PC-9 (cell line): ENCODE data around the gene AUTS2. TPM values are rescaled to one million over a fixed set of nuclear protein-coding genes. Genes with fewer than 3 reads are reported as not detected.

Experiments used
- BruUV-seq: library from RNA; stranded (reverse); fragments of 400-500 nt; replicated peaks from 2 replicates; lab custom pipeline; 2021; lab: Mats Ljungman, UMichigan
- CTCF ChIA-PET: fragments of 300-600 bp; sonication (Branson Sonifier 250); formaldehyde crosslinking; loops from one replicate; lab custom pipeline; 2022; ENCODE audit warnings: antibody characterized with exemption; lab: Charles Lee
- POLR2A ChIA-PET: fragments of 300-600 bp; sonication (Branson Sonifier 250); formaldehyde crosslinking; loops from one replicate; lab custom pipeline; 2022; ENCODE audit warnings: antibody characterized with exemption; ENCODE audit not compliant: unreplicated experiment; lab: Charles Lee
- DNase-seq, 2 experiments: peaks; one replicate each; pipeline versions ENCODE4 v3.0.0 to v3.0.0-alpha.2; 2015 to 2022; ENCODE audit warnings: mixed read lengths in 1 of 2
- H2AFZ ChIP-seq: fragments of 200-600 bp; sonication (generic); 2 replicates; pipeline ENCODE4 v1.8.1; 2017; ENCODE audit warnings: antibody characterized with exemption
- H3F3A ChIP-seq: fragments of 200-600 bp; sonication (generic); 2 replicates; pipeline ENCODE4 v1.8.1; 2017; ENCODE audit warnings: antibody characterized with exemption, mild to moderate bottlenecking, low read depth; ENCODE audit not compliant: insufficient read depth
- H3K27ac ChIP-seq: fragments of 200-600 bp; sonication (generic); 2 replicates; pipeline ENCODE4 v1.6.1; 2016; ENCODE audit warnings: mixed run types
- H3K27me3 ChIP-seq: fragments of 200-600 bp; sonication (generic); 2 replicates; pipeline ENCODE4 v1.6.1; 2016; ENCODE audit warnings: low read depth, mixed run types; ENCODE audit not compliant: insufficient read depth
- H3K36me3 ChIP-seq: fragments of 200-600 bp; sonication (generic); 2 replicates; pipeline ENCODE4 v1.6.1; 2016; ENCODE audit warnings: low read depth, mixed run types
- H3K4me1 ChIP-seq: fragments of 200-600 bp; sonication (generic); replicated peaks from 2 replicates; pipeline ENCODE4 v1.6.1; 2016; ENCODE audit warnings: mixed run types; ENCODE audit not compliant: insufficient read depth
- H3K4me2 ChIP-seq: fragments of 200-600 bp; sonication (generic); 2 replicates; pipeline ENCODE4 v1.6.1; 2017; ENCODE audit warnings: mixed run types
- H3K4me3 ChIP-seq: fragments of 200-600 bp; sonication (generic); 2 replicates; pipeline ENCODE4 v1.6.1; 2016; ENCODE audit warnings: mixed run types
- H3K79me2 ChIP-seq: fragments of 200-600 bp; sonication (generic); 2 replicates; pipeline ENCODE4 v1.6.1; 2017; ENCODE audit warnings: low read depth, mixed run types
- H3K9me2 ChIP-seq: fragments of 200-600 bp; sonication (generic); 2 replicates; pipeline ENCODE4 v1.8.1; 2017; ENCODE audit warnings: mild to moderate bottlenecking; ENCODE audit not compliant: insufficient read depth
- H3K9me3 ChIP-seq: fragments of 200-600 bp; sonication (generic); 2 replicates; pipeline ENCODE4 v1.8.1; 2016; ENCODE audit warnings: low read depth; ENCODE audit not compliant: insufficient read depth
- H4K20me1 ChIP-seq: fragments of 200-600 bp; sonication (generic); 2 replicates; pipeline ENCODE4 v1.8.1; 2017; ENCODE audit not compliant: insufficient read depth
- CTCF ChIP-seq: fragments of 200-600 bp; sonication (generic); conservative IDR thresholded peaks from 2 replicates; pipeline ENCODE4 v1.6.1; 2017; ENCODE audit warnings: mixed run types, antibody characterized with exemption, mild to moderate bottlenecking, moderate library complexity
- EZH2 ChIP-seq: fragments of 200-600 bp; sonication (generic); IDR thresholded peaks from 2 replicates; pipeline ENCODE4 v1.8.0; 2017; ENCODE audit warnings: antibody characterized with exemption, low read depth
- intact Hi-C: fragments of 100-400 bp; cut with micrococcal nuclease; formaldehyde crosslinking; loops from one replicate; pipeline ENCODE4 v1.10.0; 2022; ENCODE audit not compliant: unreplicated experiment
- total RNA-seq: library from RNA; stranded (reverse); gene quantifications from 2 replicates; pipeline ENCODE4 v1.2.3, GENCODE V29; 2021

Gene AUTS2
- total RNA-seq, 1 experiment from 2014 or later, result not detected

GRCh38 chr7:70346844-70347462 is 748.7 kb downstream of the AUTS2 start:
- Histone ChIP-seq H3K79me2 (no peaks in the 10 kb centered on the region), H3K27ac (no peak overlapping the region), H3F3A (no peaks in the 10 kb centered on the region), H3K4me2 (no peak overlapping the region), H3K36me3 (no peaks in the 10 kb centered on the region), H3K4me1 (no peaks in the 10 kb centered on the region), H3K9me3 (no peaks in the 10 kb centered on the region), H4K20me1 (no peaks in the 10 kb centered on the region), H2AFZ (no peak overlapping the region), H3K27me3 (peaks cover 16% of the 10 kb centered on the region), H3K4me3 (no peak overlapping the region), H3K9me2 (no peaks in the 10 kb centered on the region; the same call in 1 of the 2 replicates)
- CTCF ChIA-PET, result no interaction called here
- intact Hi-C loops, result no loop called here
- DNase-seq, result no peak
- BruUV-seq, result no TSS peak
- POLR2A ChIA-PET, result no interaction called here
- TF ChIP-seq CTCF, result no peak
- no peak for TF ChIP-seq EZH2

- TF ChIP-seq EZH2 (no peak), CTCF (no peak)
- H3K4me3 ChIP-seq, result no peak overlapping the region
- intact Hi-C loops, result no loop called here
Measured at GRCh38 chr7:70347463-70348254, 749.4 kb downstream of the AUTS2 start.

GRCh38 chr7:70349031-70349430 is 750.8 kb downstream of the AUTS2 start:
- H4K20me1 ChIP-seq, result no peaks in the 10 kb centered on the region
- no peaks in the 10 kb centered on the region for H3K4me1 ChIP-seq
- POLR2A ChIA-PET, result no interaction called here
- BruUV-seq, result no TSS peak
- H3K27me3 ChIP-seq, result peaks cover 21% of the 10 kb centered on the region
- no peak overlapping the region for H3K4me3 ChIP-seq
- no peaks in the 10 kb centered on the region for H3K36me3 ChIP-seq
- no peaks in the 10 kb centered on the region for H3K9me3 ChIP-seq
- intact Hi-C loops, result no loop called here
- H3K79me2 ChIP-seq, result no peaks in the 10 kb centered on the region
- H2AFZ ChIP-seq, result no peak overlapping the region
- no peak for TF ChIP-seq CTCF
- TF ChIP-seq EZH2, result no peak
- no peaks in the 10 kb centered on the region for H3F3A ChIP-seq
- no peak overlapping the region for H3K27ac ChIP-seq
- no peak overlapping the region for H3K4me2 ChIP-seq
- DNase-seq, result no peak
- no peaks in the 10 kb centered on the region; the same call in 1 of the 2 replicates for H3K9me2 ChIP-seq
- CTCF ChIA-PET, result no interaction called here

More at GRCh38 chr7:70347463-70348254, 749.4 kb downstream of the AUTS2 start:
- Histone ChIP-seq H3K27ac (no peak overlapping the region), H3K79me2 (no peaks in the 10 kb centered on the region), H3K27me3 (peaks cover 13% of the 10 kb centered on the region), H3K9me2 (no peaks in the 10 kb centered on the region; the same call in 1 of the 2 replicates), H2AFZ (no peak overlapping the region), H3K9me3 (no peaks in the 10 kb centered on the region), H3K4me1 (no peaks in the 10 kb centered on the region), H3K36me3 (no peaks in the 10 kb centered on the region), H4K20me1 (no peaks in the 10 kb centered on the region), H3K4me2 (no peak overlapping the region), H3F3A (no peaks in the 10 kb centered on the region)
- no TSS peak for BruUV-seq
- POLR2A ChIA-PET, result no interaction called here
- DNase-seq, result no peak
- CTCF ChIA-PET, result no interaction called here
